Progenitor cell of endocrine pancreas (in vitro differentiated cells): ENCODE measurements around the gene FTO. TPM values are rescaled to one million over a fixed set of nuclear protein-coding genes. Genes with fewer than 3 reads are reported as not detected.

Experiments used
- DNase-seq: peaks from one replicate; pipeline ENCODE4 v3.0.0; 2021; ENCODE audit warnings: low spot score; ENCODE audit not compliant: unreplicated experiment
- H3K27ac Mint-ChIP-seq: 2 replicates; pipeline ENCODE4 v1.8.0; 2021; ENCODE audit warnings: mild to moderate bottlenecking, moderate library complexity, mixed read lengths
- H3K27me3 Mint-ChIP-seq: 2 replicates; pipeline ENCODE4 v1.8.0; 2021; ENCODE audit warnings: mixed read lengths
- H3K36me3 Mint-ChIP-seq: 2 replicates; pipeline ENCODE4 v1.8.0; 2022; ENCODE audit warnings: mixed read lengths; ENCODE audit not compliant: insufficient read depth
- H3K4me1 Mint-ChIP-seq: 2 replicates; pipeline ENCODE4 v1.8.0; 2021; ENCODE audit warnings: low read depth, mixed read lengths
- H3K4me3 Mint-ChIP-seq: 2 replicates; pipeline ENCODE4 v1.8.0; 2021; ENCODE audit warnings: low read depth, mild to moderate bottlenecking, moderate library complexity, mixed read lengths
- H3K9me3 Mint-ChIP-seq: 2 replicates; pipeline ENCODE4 v1.8.0; 2021; ENCODE audit warnings: low read depth, mixed read lengths
- total RNA-seq: library from RNA; stranded (reverse); gene quantifications from 2 replicates; pipeline ENCODE4 v1.2.1, GENCODE V29; 2021
- TF ChIP-seq, protein P1 (sequence below): fragments of 200-600 bp; sonication (generic); IDR thresholded peaks from one replicate; pipeline ENCODE4 v1.5.0; 2021; ENCODE audit warnings: antibody characterized with exemption, mild to moderate bottlenecking; ENCODE audit not compliant: unreplicated experiment

Gene FTO
- total RNA-seq, 1 donor from 2014 or later = 78.7 TPM

DNA sequence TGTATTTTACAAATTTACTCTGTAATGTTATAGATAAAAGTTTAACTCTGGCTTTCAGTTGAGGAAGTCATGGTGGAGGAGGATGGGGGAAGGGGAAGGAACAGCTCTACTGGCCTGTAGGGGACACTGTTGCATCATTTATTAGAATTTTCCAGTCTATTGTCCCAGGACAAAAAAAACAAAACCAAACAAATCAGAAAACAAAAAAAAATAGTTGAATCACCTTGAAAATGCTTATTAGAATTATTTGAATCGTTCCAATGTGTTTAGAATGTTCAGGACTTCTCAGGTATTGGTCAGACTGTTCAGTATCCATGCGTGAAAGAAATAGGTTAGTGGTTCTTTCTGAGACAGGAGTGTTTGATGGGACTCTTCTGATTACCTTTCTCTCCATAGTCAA lies 242.0 kb downstream of the FTO start:
- Mint-ChIP-seq H3K27ac (no peak overlapping the region), H3K4me1 (peaks cover 10% of the 10 kb centered on the region), H3K36me3 (no peaks in the 10 kb centered on the region), H3K4me3 (no peak overlapping the region), H3K9me3 (no peaks in the 10 kb centered on the region), H3K27me3 (no peaks in the 10 kb centered on the region)
- TF ChIP-seq, protein P1, sequence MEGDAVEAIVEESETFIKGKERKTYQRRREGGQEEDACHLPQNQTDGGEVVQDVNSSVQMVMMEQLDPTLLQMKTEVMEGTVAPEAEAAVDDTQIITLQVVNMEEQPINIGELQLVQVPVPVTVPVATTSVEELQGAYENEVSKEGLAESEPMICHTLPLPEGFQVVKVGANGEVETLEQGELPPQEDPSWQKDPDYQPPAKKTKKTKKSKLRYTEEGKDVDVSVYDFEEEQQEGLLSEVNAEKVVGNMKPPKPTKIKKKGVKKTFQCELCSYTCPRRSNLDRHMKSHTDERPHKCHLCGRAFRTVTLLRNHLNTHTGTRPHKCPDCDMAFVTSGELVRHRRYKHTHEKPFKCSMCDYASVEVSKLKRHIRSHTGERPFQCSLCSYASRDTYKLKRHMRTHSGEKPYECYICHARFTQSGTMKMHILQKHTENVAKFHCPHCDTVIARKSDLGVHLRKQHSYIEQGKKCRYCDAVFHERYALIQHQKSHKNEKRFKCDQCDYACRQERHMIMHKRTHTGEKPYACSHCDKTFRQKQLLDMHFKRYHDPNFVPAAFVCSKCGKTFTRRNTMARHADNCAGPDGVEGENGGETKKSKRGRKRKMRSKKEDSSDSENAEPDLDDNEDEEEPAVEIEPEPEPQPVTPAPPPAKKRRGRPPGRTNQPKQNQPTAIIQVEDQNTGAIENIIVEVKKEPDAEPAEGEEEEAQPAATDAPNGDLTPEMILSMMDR = peak; percentile 80
- DNase-seq = no peak

DNA sequence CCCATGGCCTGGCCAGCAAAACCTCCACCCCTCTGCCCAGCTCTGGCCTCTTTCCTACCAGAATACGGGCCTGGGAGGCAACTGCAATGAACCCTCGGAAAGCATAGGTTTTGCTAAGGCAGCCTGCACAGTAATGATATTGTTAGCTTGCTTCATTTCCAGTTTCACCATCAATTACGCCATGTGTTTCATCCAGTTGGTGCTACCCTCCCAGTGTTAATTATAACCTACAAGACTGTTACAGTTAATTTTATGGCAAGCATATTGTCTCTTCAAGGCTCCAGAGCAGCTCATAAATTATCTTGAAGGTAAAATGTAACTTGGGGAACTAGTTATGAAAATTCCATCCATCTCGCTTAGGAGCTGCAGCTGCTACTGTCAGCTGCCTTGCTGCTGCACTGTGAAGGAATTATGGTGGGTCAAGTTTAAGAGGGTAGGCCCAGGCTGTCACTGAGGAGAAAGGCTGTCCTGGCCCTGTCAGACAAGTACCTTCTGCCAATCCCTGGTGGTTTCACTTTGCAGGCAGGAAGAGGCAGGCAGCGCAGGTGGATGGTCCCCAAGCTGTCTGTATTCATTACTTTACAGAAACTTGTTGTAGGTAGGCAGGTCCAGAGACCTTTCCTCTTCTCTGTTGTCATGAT lies 242.9 kb downstream of the FTO start:
- H3K36me3 Mint-ChIP-seq = no peaks in the 10 kb centered on the region
- H3K4me3 Mint-ChIP-seq = no peak overlapping the region

DNA sequence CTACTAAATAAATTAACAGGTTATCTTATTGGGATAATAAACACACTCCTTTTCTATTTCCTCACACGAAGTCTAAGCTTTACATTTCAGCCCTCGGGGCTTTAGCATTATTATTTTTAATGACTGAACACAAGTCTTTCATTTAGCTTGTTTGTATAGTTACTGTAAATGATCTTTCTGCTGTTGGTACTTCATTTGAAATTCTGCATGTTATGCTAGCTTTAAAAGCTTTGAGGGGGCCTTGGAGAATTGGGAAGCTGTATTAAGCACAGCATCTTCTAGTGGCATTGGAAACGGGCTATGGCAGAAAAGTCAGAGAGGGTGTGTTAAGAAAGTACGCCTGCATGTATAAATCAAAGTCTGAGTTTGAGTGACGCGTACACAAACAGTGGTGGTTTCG lies 243.7 kb downstream of the FTO start:
- H3K4me1 Mint-ChIP-seq = peaks cover 10% of the 10 kb centered on the region
- no peak overlapping the region for H3K4me3 Mint-ChIP-seq
- no peaks in the 10 kb centered on the region for H3K9me3 Mint-ChIP-seq
- no peaks in the 10 kb centered on the region for H3K27me3 Mint-ChIP-seq
- no peaks in the 10 kb centered on the region for H3K36me3 Mint-ChIP-seq
- no peak overlapping the region for H3K27ac Mint-ChIP-seq
- TF ChIP-seq, protein P1 = no peak
- DNase-seq = no peak

More for the DNA sequence above, 242.9 kb downstream of the FTO start:
- Mint-ChIP-seq H3K9me3 (no peaks in the 10 kb centered on the region), H3K27ac (no peak overlapping the region), H3K27me3 (no peaks in the 10 kb centered on the region), H3K4me1 (peaks cover 10% of the 10 kb centered on the region)
- TF ChIP-seq, protein P1 = no peak
- no peak for DNase-seq

DNA sequence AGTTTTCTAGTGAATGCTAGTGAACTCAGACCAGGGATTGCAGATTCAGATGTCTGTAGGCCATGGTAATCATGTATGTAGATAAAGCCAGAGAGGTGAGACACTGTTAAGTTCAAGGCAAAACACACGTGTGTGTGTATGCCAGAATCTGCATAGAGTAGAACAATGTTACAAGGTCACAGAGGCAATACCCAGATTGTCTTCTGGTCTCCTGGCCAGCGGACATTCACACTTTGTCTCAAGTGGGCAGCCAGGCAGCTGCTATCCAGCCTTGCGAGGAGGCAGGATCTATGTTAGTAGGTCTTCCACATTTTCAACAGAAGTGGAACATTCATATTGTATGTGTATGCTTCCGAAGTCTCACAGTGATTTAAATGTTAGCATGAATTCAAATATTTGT lies 244.4 kb downstream of the FTO start:
- no peak for DNase-seq
- Mint-ChIP-seq H3K27ac (no peak overlapping the region), H3K4me3 (no peak overlapping the region), H3K27me3 (no peaks in the 10 kb centered on the region), H3K9me3 (no peaks in the 10 kb centered on the region), H3K36me3 (no peaks in the 10 kb centered on the region), H3K4me1 (peaks cover 10% of the 10 kb centered on the region)
- TF ChIP-seq, protein P1 = no peak

DNA sequence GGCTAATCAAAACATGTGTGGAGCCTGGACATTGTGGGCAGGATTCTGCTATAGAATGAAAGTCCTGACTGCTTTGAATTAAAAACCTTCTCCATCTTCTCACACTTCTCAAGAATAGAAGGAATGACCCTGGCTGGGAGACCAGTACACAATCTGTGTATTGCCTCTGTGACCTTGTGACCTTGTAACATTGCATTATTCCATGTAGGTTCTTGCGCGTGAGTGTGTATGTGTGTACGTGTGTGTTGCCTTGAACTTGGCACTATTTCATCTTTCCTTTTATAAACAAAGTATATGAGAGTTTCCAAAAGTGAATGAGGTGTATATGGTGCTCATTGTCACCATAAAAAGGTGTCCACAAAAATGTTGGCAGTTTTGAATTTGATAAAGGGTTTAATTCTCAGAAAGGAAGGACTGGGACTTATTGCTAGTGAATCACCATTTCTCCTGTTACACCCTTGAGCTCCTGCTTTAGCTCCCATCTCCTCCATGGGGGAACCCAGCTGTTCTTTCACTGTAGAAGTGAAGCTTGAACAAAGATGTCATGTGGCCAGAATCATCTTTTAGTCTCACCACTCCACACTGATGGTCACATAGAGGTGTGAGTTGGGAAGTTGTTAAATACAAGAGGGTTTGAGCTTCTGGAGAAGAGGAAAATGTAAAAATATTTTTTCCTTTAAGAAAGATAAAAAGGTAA lies 244.9 kb downstream of the FTO start:
- Mint-ChIP-seq H3K27me3 (no peaks in the 10 kb centered on the region), H3K27ac (no peak overlapping the region), H3K9me3 (no peaks in the 10 kb centered on the region), H3K36me3 (no peaks in the 10 kb centered on the region), H3K4me3 (no peak overlapping the region), H3K4me1 (peaks cover 10% of the 10 kb centered on the region)
- TF ChIP-seq, protein P1 = no peak
- DNase-seq = no peak
